HG03378 (cell line): ENCODE measurements around the gene SPTBN4.
"Not testable (repeated sequence)": the region's sequence is repeated elsewhere in the genome, so short reads cannot be mapped to it uniquely, and the experiment has no call there.

Source experiments
- ATAC-seq: cut with Tn5 transposase; IDR thresholded peaks from one replicate; pipeline ENCODE4 v1.9.1; 2021; ENCODE audit warnings: mild to moderate bottlenecking, moderate library complexity; ENCODE audit not compliant: unreplicated experiment

Gene SPTBN4

GRCh38 chr19:40466985-40467734, at the start of gene SPTBN4:
Gene SPTBN4, plus strand, starts transcription at chr19:40467001. Its CDS starts 5,621 bp downstream, at chr19:40472622.
- no peak for ATAC-seq

GRCh38 chr19:40417643-40417981, 49.2 kb upstream of the SPTBN4 start:
- ATAC-seq: no peak

- ATAC-seq: no peak
Measured at GRCh38 chr19:40418040-40418439, 48.8 kb upstream of the SPTBN4 start.

GRCh38 chr19:40419066-40419612, 47.7 kb upstream of the SPTBN4 start:
- no peak for ATAC-seq

- no peak for ATAC-seq
Measured at GRCh38 chr19:40419780-40420179, 47.0 kb upstream of the SPTBN4 start.

- ATAC-seq: no peak
Measured at GRCh38 chr19:40420451-40420765, 46.4 kb upstream of the SPTBN4 start.

GRCh38 chr19:40420766-40421765, 45.7 kb upstream of the SPTBN4 start:
- no peak for ATAC-seq

- ATAC-seq: no peak
Measured at GRCh38 chr19:40421993-40422747, 44.6 kb upstream of the SPTBN4 start.

- no peak for ATAC-seq
Measured at GRCh38 chr19:40422748-40423566, 43.8 kb upstream of the SPTBN4 start.

- ATAC-seq: no peak
Measured at GRCh38 chr19:40423938-40424337, 42.9 kb upstream of the SPTBN4 start.

GRCh38 chr19:40424637-40425449, 42.0 kb upstream of the SPTBN4 start:
- ATAC-seq: no peak

- peak; percentile 65 for ATAC-seq
Measured at GRCh38 chr19:40425450-40426287, 41.1 kb upstream of the SPTBN4 start, which contains the start of gene SERTAD1. Gene SERTAD1, minus strand, starts transcription at chr19:40425992. Its CDS starts 2,446 bp downstream, at chr19:40423546.

GRCh38 chr19:40428197-40428596, 38.6 kb upstream of the SPTBN4 start:
- ATAC-seq: not testable (repeated sequence)

- not testable (repeated sequence) for ATAC-seq
Measured at GRCh38 chr19:40430242-40430641, 36.6 kb upstream of the SPTBN4 start.

GRCh38 chr19:40431698-40432097, 35.1 kb upstream of the SPTBN4 start:
- no peak for ATAC-seq

- not testable (repeated sequence) for ATAC-seq
Measured at GRCh38 chr19:40432760-40433159, 34.0 kb upstream of the SPTBN4 start.

- ATAC-seq: no peak
Measured at GRCh38 chr19:40433391-40434216, 33.2 kb upstream of the SPTBN4 start.
